Measurements from ENCODE around the gene NFIX.

DNA sequence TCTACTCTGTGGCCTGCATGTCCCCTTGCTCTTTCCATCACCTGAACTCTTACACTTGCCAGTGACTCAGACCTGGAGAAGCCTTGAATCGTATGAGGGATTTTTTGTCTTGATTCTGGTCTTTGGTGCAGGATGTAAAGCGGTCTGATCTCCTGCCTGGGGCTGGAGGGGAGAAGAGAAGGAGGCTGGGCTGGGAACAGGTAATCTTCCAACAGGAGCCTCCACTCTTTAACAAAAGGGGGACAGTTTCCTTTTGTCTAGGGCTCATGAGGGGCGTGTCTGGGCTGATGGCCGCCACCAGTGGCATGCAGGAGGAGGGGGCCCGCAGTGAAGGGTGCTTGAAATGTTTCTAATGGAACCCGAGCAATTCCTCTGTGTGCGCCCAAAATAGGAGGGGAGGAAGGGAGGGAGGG lies 24.7 kb downstream of the NFIX start:
- TF ChIP-seq RBM22 (IDR thresholded peaks at IDR 0.05; ENCODE audit: low read depth, low read length, poor library complexity, severe bottlenecking) (no peak), FOXA1 (IDR thresholded peaks at IDR 0.05; ENCODE audit: borderline replicate concordance) (no peak), FOSL1 (tag; conservative IDR thresholded peaks at IDR 0.05) (no peak), ZNF551 (CRISPR knock-in tag; IDR thresholded peaks at IDR 0.05) (no peak), MYC (IDR thresholded peaks at IDR 0.05; ENCODE audit: low read depth, low read length) (no peak), MYC (CRISPR knock-in tag; IDR thresholded peaks at IDR 0.05; ENCODE audit: borderline replicate concordance, low read depth) (no peak), SAFB (IDR thresholded peaks at IDR 0.05; ENCODE audit: borderline replicate concordance, low read depth, low read length) (no peak)
- TF ChIP-seq, protein P1, sequence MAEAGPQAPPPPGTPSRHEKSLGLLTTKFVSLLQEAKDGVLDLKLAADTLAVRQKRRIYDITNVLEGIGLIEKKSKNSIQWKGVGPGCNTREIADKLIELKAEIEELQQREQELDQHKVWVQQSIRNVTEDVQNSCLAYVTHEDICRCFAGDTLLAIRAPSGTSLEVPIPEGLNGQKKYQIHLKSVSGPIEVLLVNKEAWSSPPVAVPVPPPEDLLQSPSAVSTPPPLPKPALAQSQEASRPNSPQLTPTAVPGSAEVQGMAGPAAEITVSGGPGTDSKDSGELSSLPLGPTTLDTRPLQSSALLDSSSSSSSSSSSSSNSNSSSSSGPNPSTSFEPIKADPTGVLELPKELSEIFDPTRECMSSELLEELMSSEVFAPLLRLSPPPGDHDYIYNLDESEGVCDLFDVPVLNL (CRISPR knock-in tag; IDR thresholded peaks at IDR 0.05; ENCODE audit: low read depth): no peak
- TF ChIP-seq, protein P2, sequence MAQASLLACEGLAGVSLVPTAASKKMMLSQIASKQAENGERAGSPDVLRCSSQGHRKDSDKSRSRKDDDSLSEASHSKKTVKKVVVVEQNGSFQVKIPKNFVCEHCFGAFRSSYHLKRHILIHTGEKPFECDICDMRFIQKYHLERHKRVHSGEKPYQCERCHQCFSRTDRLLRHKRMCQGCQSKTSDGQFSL (CRISPR knock-in tag; IDR thresholded peaks at IDR 0.05): no peak
- TF ChIP-seq, protein P2 (tag; IDR thresholded peaks at IDR 0.05): no peak
- TF ChIP-seq, protein P3, sequence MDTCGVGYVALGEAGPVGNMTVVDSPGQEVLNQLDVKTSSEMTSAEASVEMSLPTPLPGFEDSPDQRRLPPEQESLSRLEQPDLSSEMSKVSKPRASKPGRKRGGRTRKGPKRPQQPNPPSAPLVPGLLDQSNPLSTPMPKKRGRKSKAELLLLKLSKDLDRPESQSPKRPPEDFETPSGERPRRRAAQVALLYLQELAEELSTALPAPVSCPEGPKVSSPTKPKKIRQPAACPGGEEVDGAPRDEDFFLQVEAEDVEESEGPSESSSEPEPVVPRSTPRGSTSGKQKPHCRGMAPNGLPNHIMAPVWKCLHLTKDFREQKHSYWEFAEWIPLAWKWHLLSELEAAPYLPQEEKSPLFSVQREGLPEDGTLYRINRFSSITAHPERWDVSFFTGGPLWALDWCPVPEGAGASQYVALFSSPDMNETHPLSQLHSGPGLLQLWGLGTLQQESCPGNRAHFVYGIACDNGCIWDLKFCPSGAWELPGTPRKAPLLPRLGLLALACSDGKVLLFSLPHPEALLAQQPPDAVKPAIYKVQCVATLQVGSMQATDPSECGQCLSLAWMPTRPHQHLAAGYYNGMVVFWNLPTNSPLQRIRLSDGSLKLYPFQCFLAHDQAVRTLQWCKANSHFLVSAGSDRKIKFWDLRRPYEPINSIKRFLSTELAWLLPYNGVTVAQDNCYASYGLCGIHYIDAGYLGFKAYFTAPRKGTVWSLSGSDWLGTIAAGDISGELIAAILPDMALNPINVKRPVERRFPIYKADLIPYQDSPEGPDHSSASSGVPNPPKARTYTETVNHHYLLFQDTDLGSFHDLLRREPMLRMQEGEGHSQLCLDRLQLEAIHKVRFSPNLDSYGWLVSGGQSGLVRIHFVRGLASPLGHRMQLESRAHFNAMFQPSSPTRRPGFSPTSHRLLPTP (IDR thresholded peaks at IDR 0.05; ENCODE audit: borderline replicate concordance, extremely low read depth, insufficient read length): no peak
- TF ChIP-seq, protein P4, sequence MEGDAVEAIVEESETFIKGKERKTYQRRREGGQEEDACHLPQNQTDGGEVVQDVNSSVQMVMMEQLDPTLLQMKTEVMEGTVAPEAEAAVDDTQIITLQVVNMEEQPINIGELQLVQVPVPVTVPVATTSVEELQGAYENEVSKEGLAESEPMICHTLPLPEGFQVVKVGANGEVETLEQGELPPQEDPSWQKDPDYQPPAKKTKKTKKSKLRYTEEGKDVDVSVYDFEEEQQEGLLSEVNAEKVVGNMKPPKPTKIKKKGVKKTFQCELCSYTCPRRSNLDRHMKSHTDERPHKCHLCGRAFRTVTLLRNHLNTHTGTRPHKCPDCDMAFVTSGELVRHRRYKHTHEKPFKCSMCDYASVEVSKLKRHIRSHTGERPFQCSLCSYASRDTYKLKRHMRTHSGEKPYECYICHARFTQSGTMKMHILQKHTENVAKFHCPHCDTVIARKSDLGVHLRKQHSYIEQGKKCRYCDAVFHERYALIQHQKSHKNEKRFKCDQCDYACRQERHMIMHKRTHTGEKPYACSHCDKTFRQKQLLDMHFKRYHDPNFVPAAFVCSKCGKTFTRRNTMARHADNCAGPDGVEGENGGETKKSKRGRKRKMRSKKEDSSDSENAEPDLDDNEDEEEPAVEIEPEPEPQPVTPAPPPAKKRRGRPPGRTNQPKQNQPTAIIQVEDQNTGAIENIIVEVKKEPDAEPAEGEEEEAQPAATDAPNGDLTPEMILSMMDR (IDR thresholded peaks at IDR 0.05 in 2 of 3, conservative IDR thresholded peaks at IDR 0.05 in 1 of 3; ENCODE audit: insufficient read depth in 2 of 3, low read depth in 1 of 3, low read length in 3 of 3): no peak
- TF ChIP-seq, protein P5, sequence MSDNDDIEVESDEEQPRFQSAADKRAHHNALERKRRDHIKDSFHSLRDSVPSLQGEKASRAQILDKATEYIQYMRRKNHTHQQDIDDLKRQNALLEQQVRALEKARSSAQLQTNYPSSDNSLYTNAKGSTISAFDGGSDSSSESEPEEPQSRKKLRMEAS (CRISPR knock-in tag; IDR thresholded peaks at IDR 0.05): no peak
